GM19397 (cell line): ENCODE results near the gene ZNF554.

ENCODE experiments used
- ATAC-seq: cut with Tn5 transposase; IDR thresholded peaks from one replicate; pipeline ENCODE4 v1.9.1; 2021; ENCODE audit warnings: mild to moderate bottlenecking, moderate library complexity; ENCODE audit not compliant: unreplicated experiment

ZNF554 gene

GRCh38 chr19:2819540-2820111 lies at the start of gene ZNF554:
Gene ZNF554 (plus strand): TSS chr19:2819868. CDS start chr19:2820072, 204 bp downstream.
- peak; percentile 91 for ATAC-seq

- ATAC-seq, result no peak
Observed at GRCh38 chr19:2770055-2771013, 49.3 kb upstream of the ZNF554 start.

GRCh38 chr19:2771786-2772674 lies 47.6 kb upstream of the ZNF554 start:
- no peak for ATAC-seq

GRCh38 chr19:2774083-2774679 lies 45.5 kb upstream of the ZNF554 start:
- ATAC-seq, result no peak

- no peak for ATAC-seq
Observed at GRCh38 chr19:2774953-2775555, 44.6 kb upstream of the ZNF554 start.

- ATAC-seq, result no peak
Observed at GRCh38 chr19:2775556-2776430, 43.9 kb upstream of the ZNF554 start.

- no peak for ATAC-seq
Observed at GRCh38 chr19:2777952-2778683, 41.5 kb upstream of the ZNF554 start.

GRCh38 chr19:2779121-2779740 lies 40.4 kb upstream of the ZNF554 start:
- no peak for ATAC-seq

- no peak for ATAC-seq
Observed at GRCh38 chr19:2780284-2780683, 39.4 kb upstream of the ZNF554 start.

GRCh38 chr19:2782329-2782935 lies 37.2 kb upstream of the ZNF554 start:
- no peak for ATAC-seq

- peak; percentile 64 for ATAC-seq
Observed at GRCh38 chr19:2782936-2783780, 36.5 kb upstream of the ZNF554 start, which contains the start of gene SGTA. Gene SGTA (minus strand): TSS chr19:2783273. CDS start chr19:2769068, 14,205 bp downstream.

GRCh38 chr19:2783781-2784145 lies 35.9 kb upstream of the ZNF554 start:
- ATAC-seq, result no peak

- peak; percentile 61 for ATAC-seq
Observed at GRCh38 chr19:2785244-2785997, 34.2 kb upstream of the ZNF554 start, which contains the start of gene THOP1. Gene THOP1 (plus strand): TSS chr19:2785503. CDS start chr19:2785663, 160 bp downstream.

- no peak for ATAC-seq
Observed at GRCh38 chr19:2787115-2787514, 32.6 kb upstream of the ZNF554 start.

- no peak for ATAC-seq
Observed at GRCh38 chr19:2788237-2788636, 31.4 kb upstream of the ZNF554 start.

- ATAC-seq, result no peak
Observed at GRCh38 chr19:2790194-2790556, 29.5 kb upstream of the ZNF554 start.
